Activated CD4-positive, alpha-beta T cell treated with anti-CD3 and anti-CD28 coated beads, Interleukin-2, Interleukin-4, amounts not matched to agents 100 ng/mL and 50 ng/mL, durations not matched to agents 16 hours and 8 hours (primary cell): ENCODE measurements around the gene ZNF692.

ENCODE experiments used
- DNase-seq: peaks from one replicate; pipeline ENCODE4 v3.0.0-alpha.2; 2020; ENCODE audit warnings: low spot score

ZNF692 gene

GRCh38 chr1:248824701-248825100 lies 34.2 kb downstream of the ZNF692 start:
- DNase-seq: no peak

DNA sequence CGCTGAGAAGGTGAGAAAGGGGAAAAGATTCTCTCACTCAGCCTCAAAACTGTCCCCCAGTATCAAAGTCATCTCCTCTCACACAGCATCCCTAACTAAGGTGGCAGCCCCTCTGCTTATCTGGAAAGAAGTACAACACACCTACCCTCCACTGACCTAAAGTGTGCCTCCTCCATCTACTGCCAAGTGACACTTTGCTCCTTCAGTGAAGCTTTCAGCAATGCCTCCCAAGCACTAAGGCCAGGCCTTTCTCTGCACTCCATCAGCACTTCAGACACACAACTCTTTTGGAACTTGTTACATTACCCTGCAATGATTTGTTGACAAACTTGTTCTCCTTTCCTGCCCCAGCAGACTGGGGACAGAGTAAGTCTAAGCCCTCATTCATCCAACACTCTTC lies 34.6 kb downstream of the ZNF692 start:
- no peak for DNase-seq

DNA sequence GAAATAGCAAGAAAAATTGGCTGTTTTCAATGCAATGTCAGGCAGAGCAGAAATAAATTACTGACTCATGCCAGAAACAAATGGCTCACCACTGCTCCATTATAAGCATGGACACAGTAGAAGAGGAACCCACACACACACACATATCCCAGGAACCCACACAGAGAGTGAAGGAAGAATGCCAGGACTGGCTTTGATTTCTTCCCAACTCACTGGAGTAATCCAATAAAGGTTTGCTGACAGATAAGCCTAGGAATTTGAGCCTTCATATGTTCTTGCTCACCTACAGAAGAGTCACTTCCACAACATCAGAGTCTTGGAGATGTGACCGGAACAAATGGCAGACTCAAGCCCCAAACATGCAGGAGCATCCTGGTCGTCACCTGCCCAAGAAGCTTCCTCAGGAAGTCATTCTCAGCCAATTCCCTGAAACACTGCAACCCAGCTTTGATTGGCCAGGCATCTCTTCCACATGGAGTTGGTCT lies 35.3 kb downstream of the ZNF692 start:
- DNase-seq: no peak

DNA sequence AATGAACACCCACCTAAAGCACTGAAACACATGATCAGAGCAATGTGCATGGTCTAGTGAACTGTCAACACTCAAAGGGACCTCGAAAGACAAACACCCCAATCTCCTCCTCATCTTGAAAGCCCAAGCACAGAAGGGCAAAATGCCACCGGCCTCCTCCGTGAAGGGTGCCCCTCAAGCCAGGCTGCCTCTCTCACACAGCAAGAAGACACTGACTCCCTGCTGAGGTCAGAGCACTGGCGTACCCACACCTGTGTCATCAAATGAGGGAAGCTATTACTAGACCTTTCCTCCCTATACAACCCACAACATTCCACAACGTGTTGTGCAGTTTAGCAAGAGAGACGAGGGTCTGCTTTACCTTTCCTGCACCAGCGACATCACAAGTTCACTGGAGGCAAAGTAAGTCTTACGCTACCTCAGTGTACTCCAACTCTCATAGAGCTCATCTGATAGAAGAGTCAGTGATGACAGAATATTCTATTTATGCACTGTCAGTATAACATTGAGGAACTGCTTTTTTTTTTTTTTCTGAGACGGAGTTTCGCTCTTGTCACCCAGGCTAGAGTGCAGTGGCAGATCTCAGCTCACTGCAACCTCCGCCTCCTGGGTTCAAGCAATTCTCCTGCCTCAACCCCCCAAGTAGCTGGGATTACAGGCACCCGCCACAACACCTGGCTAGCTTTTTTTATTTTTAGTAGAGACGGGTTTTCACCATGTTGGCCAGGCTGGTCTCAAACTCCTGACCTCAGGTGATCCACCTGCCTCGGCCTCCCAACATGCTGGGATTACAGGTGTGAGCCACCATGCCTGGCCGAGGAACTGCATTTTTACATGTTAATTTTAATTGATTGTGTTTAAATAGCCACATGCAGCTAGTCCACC lies 36.5 kb downstream of the ZNF692 start:
- DNase-seq: no peak

- no peak for DNase-seq
Observed at GRCh38 chr1:248821641-248822040, 37.2 kb downstream of the ZNF692 start.

DNA sequence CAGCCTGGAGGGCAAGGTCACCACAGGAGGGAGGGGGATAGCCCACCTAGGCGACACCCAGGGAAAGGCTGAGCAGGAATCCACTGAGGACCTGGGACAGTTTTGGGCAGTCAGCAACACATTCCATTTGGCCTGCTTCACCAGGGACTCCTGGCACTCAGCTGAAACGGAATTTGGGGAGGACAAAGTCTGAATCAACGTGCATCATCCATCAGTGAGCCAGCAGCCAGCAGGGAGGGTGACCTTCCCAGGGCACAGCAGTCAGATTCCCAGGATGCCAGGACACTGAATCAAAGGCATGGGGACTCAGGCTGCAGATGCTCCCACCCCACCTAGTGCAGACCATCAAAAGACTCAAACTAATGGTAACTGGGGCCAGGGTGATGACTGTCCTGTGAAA lies 37.8 kb downstream of the ZNF692 start:
- no peak for DNase-seq

DNA sequence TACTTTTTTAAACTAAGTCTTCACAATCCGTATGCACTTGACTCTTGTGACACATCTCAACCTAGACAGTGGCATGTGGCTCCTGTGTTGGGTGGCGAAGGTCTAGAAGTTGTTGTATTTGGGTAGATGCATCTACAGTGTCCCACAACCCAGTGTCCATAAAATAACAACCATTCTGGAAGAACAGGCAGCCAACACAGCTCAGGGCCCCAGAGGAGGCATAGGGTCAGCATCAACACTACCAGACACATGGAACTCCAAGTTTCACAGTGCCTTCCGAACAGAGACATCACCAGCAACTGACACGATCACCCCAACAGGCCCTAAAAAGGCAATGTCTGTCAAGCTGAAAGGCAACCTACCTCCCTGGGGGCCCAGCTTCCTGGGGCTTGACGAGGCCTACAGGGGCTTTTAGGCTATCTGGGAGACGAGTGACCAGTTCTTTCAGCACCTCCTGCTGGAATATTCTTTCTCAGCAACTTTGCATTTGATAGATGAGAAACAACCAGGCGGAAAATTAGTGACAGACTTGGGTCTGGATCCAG lies 38.8 kb downstream of the ZNF692 start:
- no peak for DNase-seq

- DNase-seq: no peak
Observed at GRCh38 chr1:248818505-248819374, 40.1 kb downstream of the ZNF692 start.

DNA sequence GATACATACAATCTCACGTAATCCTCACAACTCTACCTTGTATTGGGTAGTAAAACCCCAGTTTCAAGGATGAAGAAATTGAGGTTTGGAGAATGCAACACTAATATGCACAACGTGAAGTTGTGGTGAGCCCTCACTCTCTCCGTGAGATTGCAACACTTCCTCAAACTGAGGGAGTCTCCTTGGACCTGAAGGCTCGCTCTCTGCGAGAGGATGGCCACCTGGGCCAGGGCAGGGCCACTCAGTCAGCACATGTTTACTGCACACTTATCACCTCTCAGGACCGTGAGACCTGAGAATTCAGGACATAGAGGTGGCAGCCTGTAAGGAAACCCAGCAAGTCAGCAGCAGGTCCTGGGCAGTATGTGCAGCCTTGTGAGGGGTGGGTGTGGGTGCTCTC lies 41.8 kb downstream of the ZNF692 start:
- no peak for DNase-seq

DNA sequence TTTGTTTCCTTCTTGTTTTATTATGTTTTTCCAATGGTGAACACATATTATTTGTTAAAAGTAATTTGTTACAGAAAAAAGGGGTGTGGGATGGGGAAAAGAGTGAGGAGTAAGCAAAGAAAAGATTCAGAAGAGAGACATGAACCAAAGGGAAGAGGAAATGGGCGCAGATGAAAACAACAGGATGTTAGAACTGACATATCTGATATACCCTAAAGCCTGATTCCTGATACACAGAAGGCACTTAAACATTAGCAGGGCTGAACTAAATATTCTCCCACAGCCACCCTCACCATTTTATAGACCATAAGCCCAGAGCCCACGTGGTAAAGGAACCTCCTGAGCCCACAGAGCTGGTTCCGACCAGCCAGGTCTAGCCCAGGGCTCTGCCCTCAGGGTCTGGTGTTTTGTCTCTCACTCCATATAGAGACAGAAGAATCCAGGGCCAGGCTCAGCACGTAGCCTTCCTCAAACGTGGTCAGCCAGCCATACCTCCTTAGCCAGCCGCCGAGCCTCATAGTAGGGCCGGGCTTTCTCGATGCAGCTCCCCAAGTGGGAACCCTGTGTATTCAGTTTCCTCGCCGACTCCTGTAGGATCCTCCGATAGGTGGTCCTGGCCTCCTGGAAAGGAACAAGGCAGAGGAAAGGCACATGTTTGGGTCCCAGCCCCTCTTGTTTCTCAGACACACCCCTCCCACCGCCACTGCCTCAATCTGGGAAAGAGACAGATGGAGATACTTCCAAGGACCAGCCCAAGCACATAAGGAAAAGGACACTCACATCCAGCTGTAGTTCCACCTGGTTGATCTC lies 42.6 kb downstream of the ZNF692 start:
- no peak for DNase-seq

- DNase-seq: no peak
Observed at GRCh38 chr1:248815407-248816034, 43.4 kb downstream of the ZNF692 start.

GRCh38 chr1:248814351-248814750 lies 44.5 kb downstream of the ZNF692 start:
- no peak for DNase-seq

DNA sequence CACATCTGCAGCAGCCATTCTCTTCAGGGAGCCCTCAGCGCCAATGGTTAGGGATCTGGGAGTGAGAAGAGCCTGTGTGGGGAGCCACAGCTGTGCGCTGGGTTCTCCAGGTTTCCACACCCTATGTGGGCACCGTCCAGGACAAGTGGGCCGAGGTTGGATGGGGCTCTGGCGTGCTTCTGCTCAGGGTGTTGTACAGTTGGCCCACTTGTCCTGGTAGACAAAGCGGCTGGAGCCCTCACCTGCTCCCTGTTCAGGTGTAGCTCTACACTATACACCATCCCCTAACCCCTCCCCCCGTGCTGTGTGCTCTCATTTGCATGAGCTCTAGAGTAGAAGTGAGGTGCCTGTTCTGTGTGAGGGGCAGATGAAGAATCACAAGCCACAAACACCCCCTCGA lies 45.3 kb downstream of the ZNF692 start:
- DNase-seq: no peak

- no peak for DNase-seq
Observed at GRCh38 chr1:248812736-248813425, 46.0 kb downstream of the ZNF692 start.

DNA sequence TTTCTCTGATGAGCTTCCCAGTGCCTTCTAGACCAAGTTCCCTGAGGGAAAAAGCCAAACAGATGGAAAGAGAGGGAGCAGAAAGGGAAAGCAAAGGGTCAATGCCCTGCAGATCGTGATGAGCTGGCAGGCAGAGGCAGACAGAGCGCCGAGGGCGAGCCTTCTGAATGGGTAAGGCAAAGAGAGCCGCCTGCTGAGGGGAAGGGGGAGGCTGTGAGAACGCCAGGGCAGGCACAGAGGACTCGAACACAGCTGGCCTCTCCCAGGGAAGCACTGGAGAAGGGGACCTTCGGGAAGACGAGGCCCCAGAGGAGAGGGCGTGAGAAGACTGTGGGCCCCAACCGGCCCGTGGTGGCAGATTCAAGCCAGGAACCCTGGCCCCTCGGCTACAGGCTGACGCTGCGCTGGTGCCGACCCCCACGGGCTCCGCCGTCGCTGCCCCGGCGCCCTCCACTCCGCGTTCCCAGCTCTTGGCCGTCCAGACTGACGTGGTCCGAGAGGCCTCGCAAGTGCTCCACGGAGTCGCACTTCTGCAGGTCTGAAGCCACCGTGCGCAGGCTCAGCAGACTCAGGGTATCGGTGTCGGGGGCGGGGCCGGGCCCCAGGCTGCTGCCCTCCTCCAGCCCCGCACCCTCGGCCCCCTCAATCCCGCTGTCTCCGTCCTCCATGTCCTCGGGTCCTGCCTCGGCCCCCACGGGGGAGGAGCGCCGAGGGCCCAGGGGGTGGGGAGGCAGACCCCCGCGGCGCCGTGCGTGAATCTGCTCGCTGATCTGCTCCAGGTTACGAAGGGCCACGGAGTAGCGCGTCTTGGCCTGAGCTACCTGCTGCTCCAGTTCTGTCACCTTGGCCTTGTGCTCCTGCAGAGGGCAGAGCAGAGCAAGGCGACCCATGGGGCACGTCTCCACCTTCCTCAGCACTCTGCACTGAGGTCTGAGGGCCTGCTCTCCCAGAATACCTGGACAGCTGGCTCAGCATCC lies 47.1 kb downstream of the ZNF692 start:
- DNase-seq: no peak

GRCh38 chr1:248810727-248811513 lies 48.0 kb downstream of the ZNF692 start:
- no peak for DNase-seq

DNA sequence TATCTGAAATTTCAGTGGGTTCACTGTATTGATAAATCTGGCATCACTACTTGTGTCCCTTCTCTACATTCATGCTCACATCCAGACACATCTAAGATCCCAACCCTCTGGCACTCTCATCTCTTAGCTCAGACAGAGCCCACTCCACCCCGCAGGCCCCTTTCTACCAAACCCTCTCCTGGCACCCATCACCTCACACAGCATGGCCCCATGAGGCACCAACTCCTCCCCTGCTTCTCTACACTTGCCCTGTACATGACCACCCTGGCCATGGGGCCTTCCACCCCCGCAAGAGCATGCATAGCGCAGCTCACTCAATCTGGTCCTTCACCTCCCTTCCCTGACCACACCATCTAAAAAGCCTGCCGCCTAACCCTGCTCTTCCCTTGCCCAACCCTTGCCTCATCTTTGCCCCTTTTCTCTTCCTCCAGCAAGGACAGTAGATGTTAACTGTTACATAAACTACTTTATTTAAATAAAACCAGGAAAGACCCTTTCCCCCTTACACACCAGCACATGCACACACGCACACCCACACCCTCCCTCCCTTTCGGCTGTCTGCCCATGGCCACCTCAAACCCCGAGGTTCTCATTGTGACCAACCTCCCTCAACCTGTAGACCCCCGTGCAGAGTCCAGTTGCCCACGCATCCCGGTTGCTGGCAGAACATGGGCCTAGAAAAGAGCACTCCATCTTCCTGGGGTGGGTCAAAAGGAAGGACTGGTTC lies 48.7 kb downstream of the ZNF692 start:
- DNase-seq: no peak

- no peak for DNase-seq
Observed at GRCh38 chr1:248808876-248809275, 50.0 kb downstream of the ZNF692 start.
